ENCODE results near the gene ARFGEF2.

- TF ChIP-seq CTCF (IDR thresholded peaks at IDR 0.05) (peak in 3 of 12 donors; percentile 16 to 31 (median 31)), POLR2A (IDR thresholded peaks at IDR 0.05) (peak in 1 of 2 donors; percentile 87)
These were observed at the start of gene ARFGEF2 for GRCh38 chr20:48921168-48921882.
